K562 (cell line): Measurements from ENCODE around the gene LETM1. TPM values are rescaled to one million over a fixed set of nuclear protein-coding genes. Genes with fewer than 3 reads are reported as not detected.

ENCODE experiments used
- ATF1 ChIP-seq, 2 experiments: fragments of 450-650 bp in 1 of 2; IDR thresholded peaks; 2 replicates each; pipeline ENCODE4 v1.6.1; 2016; ENCODE audit warnings: missing compliant biosample characterization in 1 of 2, missing genetic modification characterization in 1 of 2
- CBFA2T2 ChIP-seq: fragments of 450-650 bp; conservative IDR thresholded peaks from 2 replicates; pipeline ENCODE4 v1.6.1; 2017; ENCODE audit warnings: mild to moderate bottlenecking
- CREM ChIP-seq: IDR thresholded peaks from 2 replicates; pipeline ENCODE4 v1.6.1; 2014; ENCODE audit warnings: antibody characterized with exemption, low read depth
- CXXC5 ChIP-seq: fragments of 250-450 bp; sonication (Bioruptor Pico); IDR thresholded peaks from 2 replicates; pipeline ENCODE4 v1.8.0; 2022; ENCODE audit warnings: inconsistent platforms, mild to moderate bottlenecking, moderate library complexity
- EP300 ChIP-seq: IDR thresholded peaks from 2 replicates; pipeline ENCODE4 v1.6.1; 2012; ENCODE audit warnings: low read length, improper control_type of control experiment
- HDAC1 ChIP-seq, 2 experiments: fragments of 450-650 bp; IDR thresholded peaks; 2 replicates each; pipeline ENCODE4 v1.6.1; 2016 to 2017; ENCODE audit warnings: inconsistent platforms in 1 of 2, mild to moderate bottlenecking in 1 of 2, moderate library complexity in 1 of 2
- JUN ChIP-seq, 2 experiments: sonication (generic) in 1 of 2; formaldehyde crosslinking in 1 of 2; IDR thresholded peaks; 2 replicates each; pipeline versions ENCODE4 v1.6.1 to v1.8.0; 2012 to 2022; ENCODE audit warnings: borderline replicate concordance in 2 of 2, mild to moderate bottlenecking in 2 of 2, improper control_type of control experiment in 1 of 2, low read depth in 1 of 2, low read length in 1 of 2, missing genetic modification reagents in 1 of 2
- MTA3 ChIP-seq: fragments of 450-650 bp; formaldehyde crosslinking; IDR thresholded peaks from 2 replicates; pipeline ENCODE4 v1.6.1; 2017; ENCODE audit warnings: mild to moderate bottlenecking, borderline replicate concordance
- NCOR1 ChIP-seq: fragments of 450-650 bp; IDR thresholded peaks from 2 replicates; pipeline ENCODE4 v1.6.1; 2016; ENCODE audit warnings: mild to moderate bottlenecking, moderate library complexity
- POLR2AphosphoS5 ChIP-seq: IDR thresholded peaks from 2 replicates; pipeline ENCODE4 v1.6.1; 2011; ENCODE audit warnings: mild to moderate bottlenecking, low read depth, low read length, moderate library complexity; ENCODE audit not compliant: control insufficient read depth, insufficient read depth
- SMAD4 ChIP-seq: fragments of 250-450 bp; sonication (Bioruptor Pico); conservative IDR thresholded peaks from 2 replicates; pipeline ENCODE4 v1.8.0; 2021; ENCODE audit warnings: inconsistent platforms, mild to moderate bottlenecking, moderate library complexity
- SOX6 ChIP-seq: fragments of 450-650 bp; IDR thresholded peaks from 2 replicates; pipeline ENCODE4 v1.6.1; 2014; ENCODE audit warnings: mild to moderate bottlenecking
- TEAD4 ChIP-seq, 2 experiments: sonication (generic) in 1 of 2; formaldehyde crosslinking in 1 of 2; IDR thresholded peaks; 2 replicates each; pipeline versions ENCODE4 v1.6.1 to v1.8.0; 2012 to 2022; ENCODE audit warnings: borderline replicate concordance in 1 of 2, inconsistent platforms in 1 of 2, low read length in 1 of 2, mild to moderate bottlenecking in 1 of 2, missing genetic modification reagents in 1 of 2
- XRCC4 ChIP-seq: IDR thresholded peaks from one replicate; pipeline ENCODE4 v1.6.1; 2011; ENCODE audit not compliant: insufficient read depth, insufficient read length; ENCODE audit errors: extremely low read depth
- YBX1 ChIP-seq: fragments of 450-650 bp; IDR thresholded peaks from 2 replicates; pipeline ENCODE4 v1.7.1; 2016; ENCODE audit warnings: mild to moderate bottlenecking
- ZBTB34 ChIP-seq: fragments of 250-450 bp; sonication (Bioruptor Pico); IDR thresholded peaks from 2 replicates; pipeline ENCODE4 v1.8.0; 2021; ENCODE audit warnings: mild to moderate bottlenecking, moderate library complexity
- ZFP36 ChIP-seq: fragments of 150-350 bp; IDR thresholded peaks from 2 replicates; pipeline ENCODE4 v1.6.1; 2018; ENCODE audit warnings: low read length, low read depth; ENCODE audit not compliant: partially characterized antibody
- ZNF24 ChIP-seq: fragments of 450-650 bp; IDR thresholded peaks from 2 replicates; pipeline ENCODE4 v1.6.1; 2016
- ZNF431 ChIP-seq: sonication (generic); formaldehyde crosslinking; IDR thresholded peaks from 2 replicates; pipeline ENCODE4 v1.8.0; 2022; ENCODE audit warnings: mild to moderate bottlenecking, missing genetic modification reagents
- polyA plus RNA-seq, 8 experiments: library from polyadenylated mRNA; depleted of rRNA in 4 of 8; stranded (reverse) in 5 of 8; unstranded in 3 of 8; fragments of >200 nt; fragmentation: Nextera tagmentation in 2 of 8; fragmentation: Illumina TruSeq in 1 of 8; extraction: Ambion mirVana in 2 of 8; extraction: Trizol in 1 of 8; gene quantifications; 2 replicates each; pipeline versions ENCODE4 v1.2.1 to v1.2.3, GENCODE V29; 2011 to 2014; ENCODE audit warnings: inconsistent platforms in 1 of 8, missing spikeins in 1 of 8
- total RNA-seq, 7 experiments: library from RNA; depleted of rRNA in 6 of 7; stranded (reverse); fragments of >200 nt in 6 of 7; fragmentation: Illumina TruSeq in 2 of 7; extraction: Trizol in 2 of 7; gene quantifications; 2 replicates each; pipeline versions ENCODE4 v1.2.1 to v1.2.3, GENCODE V29; 2011 to 2021; ENCODE audit warnings: low replicate concordance in 1 of 7
- TF ChIP-seq, protein P1 (sequence below), 2 experiments: fragments of 150-350 bp in 1 of 2; IDR thresholded peaks; 2 replicates each; pipeline ENCODE4 v1.6.1; 2012 to 2016; ENCODE audit warnings: low read depth in 2 of 2, low read length in 2 of 2, mild to moderate bottlenecking in 1 of 2, moderate library complexity in 1 of 2
- TF ChIP-seq, protein P2 (sequence below): fragments of 450-650 bp; formaldehyde crosslinking; IDR thresholded peaks from 2 replicates; pipeline ENCODE4 v1.4.0; 2022; ENCODE audit warnings: mild to moderate bottlenecking, moderate library complexity

LETM1 gene
- total and polyA plus RNA-seq, 9 of the 15 experiments (the other 6 are each of a cell fraction or from before 2014, with no cell fraction given): 3.9 to 109 (median 35.0) TPM

GRCh38 chr4:1882850-1883271 is 26.9 kb upstream of the LETM1 start (continued):
- TF ChIP-seq ZBTB34 (CRISPR knock-in tag): no peak
- peak; percentile 94 for TF ChIP-seq SMAD4 (CRISPR knock-in tag)
- peak; percentile 50 for TF ChIP-seq CREM
- TF ChIP-seq ZNF431 (CRISPR knock-in tag): 0 out of 2 replicates have a peak, but pooled peaks have one; percentile 17
- TF ChIP-seq CBFA2T2: peak; percentile 99
- peak in 1 of 2 experiments; percentile 89; a peak in 2 of 4 replicates for TF ChIP-seq HDAC1 (IDR thresholded peaks at IDR 0.05)
- peak; percentile 51; the same call in 1 of the 2 replicates for TF ChIP-seq ZNF24
- peak; percentile 92 for TF ChIP-seq EP300
- no peak for TF ChIP-seq JUN (IDR thresholded peaks at IDR 0.05; ENCODE audit: borderline replicate concordance, low read depth, low read length)
- TF ChIP-seq JUN (CRISPR knock-in tag; IDR thresholded peaks at IDR 0.05; ENCODE audit: borderline replicate concordance): no peak
- TF ChIP-seq, protein P1, sequence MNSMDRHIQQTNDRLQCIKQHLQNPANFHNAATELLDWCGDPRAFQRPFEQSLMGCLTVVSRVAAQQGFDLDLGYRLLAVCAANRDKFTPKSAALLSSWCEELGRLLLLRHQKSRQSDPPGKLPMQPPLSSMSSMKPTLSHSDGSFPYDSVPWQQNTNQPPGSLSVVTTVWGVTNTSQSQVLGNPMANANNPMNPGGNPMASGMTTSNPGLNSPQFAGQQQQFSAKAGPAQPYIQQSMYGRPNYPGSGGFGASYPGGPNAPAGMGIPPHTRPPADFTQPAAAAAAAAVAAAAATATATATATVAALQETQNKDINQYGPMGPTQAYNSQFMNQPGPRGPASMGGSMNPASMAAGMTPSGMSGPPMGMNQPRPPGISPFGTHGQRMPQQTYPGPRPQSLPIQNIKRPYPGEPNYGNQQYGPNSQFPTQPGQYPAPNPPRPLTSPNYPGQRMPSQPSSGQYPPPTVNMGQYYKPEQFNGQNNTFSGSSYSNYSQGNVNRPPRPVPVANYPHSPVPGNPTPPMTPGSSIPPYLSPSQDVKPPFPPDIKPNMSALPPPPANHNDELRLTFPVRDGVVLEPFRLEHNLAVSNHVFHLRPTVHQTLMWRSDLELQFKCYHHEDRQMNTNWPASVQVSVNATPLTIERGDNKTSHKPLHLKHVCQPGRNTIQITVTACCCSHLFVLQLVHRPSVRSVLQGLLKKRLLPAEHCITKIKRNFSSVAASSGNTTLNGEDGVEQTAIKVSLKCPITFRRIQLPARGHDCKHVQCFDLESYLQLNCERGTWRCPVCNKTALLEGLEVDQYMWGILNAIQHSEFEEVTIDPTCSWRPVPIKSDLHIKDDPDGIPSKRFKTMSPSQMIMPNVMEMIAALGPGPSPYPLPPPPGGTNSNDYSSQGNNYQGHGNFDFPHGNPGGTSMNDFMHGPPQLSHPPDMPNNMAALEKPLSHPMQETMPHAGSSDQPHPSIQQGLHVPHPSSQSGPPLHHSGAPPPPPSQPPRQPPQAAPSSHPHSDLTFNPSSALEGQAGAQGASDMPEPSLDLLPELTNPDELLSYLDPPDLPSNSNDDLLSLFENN (IDR thresholded peaks at IDR 0.05; ENCODE audit: low read depth in 2 of 2, low read length in 2 of 2): peak in 1 of 2 experiments; percentile 90; a peak in 2 of 4 replicates
- TF ChIP-seq TEAD4 (IDR thresholded peaks at IDR 0.05; ENCODE audit: low read length): peak; percentile 98
- no peak for TF ChIP-seq TEAD4 (CRISPR knock-in tag; IDR thresholded peaks at IDR 0.05; ENCODE audit: borderline replicate concordance)
- peak; percentile 27; the same call in 1 of the 2 replicates for TF ChIP-seq MTA3
- peak; percentile 91 for TF ChIP-seq SOX6
- TF ChIP-seq YBX1: no peak
- TF ChIP-seq ZFP36: no peak
- TF ChIP-seq NCOR1: peak; percentile 99
- peak; percentile 97 for TF ChIP-seq POLR2AphosphoS5
- TF ChIP-seq ATF1 (CRISPR knock-in tag; IDR thresholded peaks at IDR 0.05): no peak
- peak; percentile 70; the same call in 1 of the 2 replicates for TF ChIP-seq ATF1 (tag; IDR thresholded peaks at IDR 0.05)
- peak; percentile 30; the same call in 1 of the 2 replicates for TF ChIP-seq CXXC5 (CRISPR knock-in tag)
- TF ChIP-seq, protein P2, sequence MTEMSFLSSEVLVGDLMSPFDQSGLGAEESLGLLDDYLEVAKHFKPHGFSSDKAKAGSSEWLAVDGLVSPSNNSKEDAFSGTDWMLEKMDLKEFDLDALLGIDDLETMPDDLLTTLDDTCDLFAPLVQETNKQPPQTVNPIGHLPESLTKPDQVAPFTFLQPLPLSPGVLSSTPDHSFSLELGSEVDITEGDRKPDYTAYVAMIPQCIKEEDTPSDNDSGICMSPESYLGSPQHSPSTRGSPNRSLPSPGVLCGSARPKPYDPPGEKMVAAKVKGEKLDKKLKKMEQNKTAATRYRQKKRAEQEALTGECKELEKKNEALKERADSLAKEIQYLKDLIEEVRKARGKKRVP (CRISPR knock-in tag): no peak
- TF ChIP-seq XRCC4: no peak
